ENCODE measurements around the gene PLEKHH1.

DNA sequence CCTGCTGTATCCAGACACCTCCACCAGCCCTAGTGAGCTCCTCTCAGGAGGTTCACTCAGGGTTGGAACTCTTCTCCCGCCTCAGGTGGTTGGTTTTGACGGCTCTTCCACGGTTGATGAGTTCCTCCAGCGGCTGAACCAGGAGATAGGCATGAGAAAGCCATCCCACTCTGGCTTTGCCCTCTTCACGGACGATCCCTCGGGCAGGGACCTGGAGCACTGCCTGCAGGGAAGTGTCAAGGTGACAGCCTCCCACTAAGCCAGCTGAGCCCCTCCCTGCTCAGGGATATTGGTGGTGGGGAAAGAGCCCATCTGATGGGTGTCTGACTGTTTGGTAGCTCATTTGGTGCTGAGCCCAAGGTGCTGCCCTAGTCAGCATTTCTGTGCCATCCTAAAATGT is 46.5 kb downstream of the PLEKHH1 start:
- no peak for TF ChIP-seq REST (IDR thresholded peaks at IDR 0.05)
- no peak for TF ChIP-seq JUND (IDR thresholded peaks at IDR 0.05)
- TF ChIP-seq CTCF (IDR thresholded peaks at IDR 0.05; ENCODE audit: low read depth, low read length, missing input control): no peak
- no peak for TF ChIP-seq YY1 (IDR thresholded peaks at IDR 0.05)
- no peak for TF ChIP-seq FOXA2 (IDR thresholded peaks at IDR 0.05)
- no peak for TF ChIP-seq RAD21 (IDR thresholded peaks at IDR 0.05)
- TF ChIP-seq GABPA (IDR thresholded peaks at IDR 0.05 in 1 of 2, conservative IDR thresholded peaks at IDR 0.05 in 1 of 2): no peak
- TF ChIP-seq TAF1 (conservative IDR thresholded peaks at IDR 0.05): no peak
- no peak for TF ChIP-seq FOXA1 (IDR thresholded peaks at IDR 0.05)
- TF ChIP-seq, protein P1, sequence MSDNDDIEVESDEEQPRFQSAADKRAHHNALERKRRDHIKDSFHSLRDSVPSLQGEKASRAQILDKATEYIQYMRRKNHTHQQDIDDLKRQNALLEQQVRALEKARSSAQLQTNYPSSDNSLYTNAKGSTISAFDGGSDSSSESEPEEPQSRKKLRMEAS (IDR thresholded peaks at IDR 0.05): no peak
- TF ChIP-seq, protein P2, sequence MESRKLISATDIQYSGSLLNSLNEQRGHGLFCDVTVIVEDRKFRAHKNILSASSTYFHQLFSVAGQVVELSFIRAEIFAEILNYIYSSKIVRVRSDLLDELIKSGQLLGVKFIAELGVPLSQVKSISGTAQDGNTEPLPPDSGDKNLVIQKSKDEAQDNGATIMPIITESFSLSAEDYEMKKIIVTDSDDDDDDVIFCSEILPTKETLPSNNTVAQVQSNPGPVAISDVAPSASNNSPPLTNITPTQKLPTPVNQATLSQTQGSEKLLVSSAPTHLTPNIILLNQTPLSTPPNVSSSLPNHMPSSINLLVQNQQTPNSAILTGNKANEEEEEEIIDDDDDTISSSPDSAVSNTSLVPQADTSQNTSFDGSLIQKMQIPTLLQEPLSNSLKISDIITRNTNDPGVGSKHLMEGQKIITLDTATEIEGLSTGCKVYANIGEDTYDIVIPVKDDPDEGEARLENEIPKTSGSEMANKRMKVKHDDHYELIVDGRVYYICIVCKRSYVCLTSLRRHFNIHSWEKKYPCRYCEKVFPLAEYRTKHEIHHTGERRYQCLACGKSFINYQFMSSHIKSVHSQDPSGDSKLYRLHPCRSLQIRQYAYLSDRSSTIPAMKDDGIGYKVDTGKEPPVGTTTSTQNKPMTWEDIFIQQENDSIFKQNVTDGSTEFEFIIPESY (IDR thresholded peaks at IDR 0.05): no peak

Data from liver (tissue), 3 donors.